D721Med (cell line): ENCODE results near the gene KLHL1.

Experiments
- DNase-seq: peaks from one replicate; pipeline ENCODE4 v3.0.0; 2011; ENCODE audit warnings: low spot score; ENCODE audit not compliant: insufficient read length
- FAIRE-seq: peaks from 2 replicates; lab custom pipeline; 2011; peaks lifted over from hg19 to GRCh38; lab: Jason Lieb, UNC
- CTCF ChIP-seq: IDR thresholded peaks from 2 replicates; pipeline ENCODE4 v1.5.1; 2012; ENCODE audit warnings: mild to moderate bottlenecking, control low read depth; ENCODE audit not compliant: insufficient read depth; ENCODE audit errors: missing control alignments

KLHL1 gene

GRCh38 chr13:69904784-69905183 is 203.5 kb downstream of the KLHL1 start:
- no peak for DNase-seq
- TF ChIP-seq CTCF: no peak
- FAIRE-seq: no peak

- no peak for FAIRE-seq
- TF ChIP-seq CTCF: no peak
- DNase-seq: no peak
These were observed 205.2 kb downstream of the KLHL1 start for GRCh38 chr13:69903081-69903480.

GRCh38 chr13:69882451-69882850 is 225.8 kb downstream of the KLHL1 start:
- DNase-seq (no peak), FAIRE-seq (no peak)
- TF ChIP-seq CTCF: no peak

GRCh38 chr13:69879936-69880335 is 228.3 kb downstream of the KLHL1 start:
- DNase-seq (no peak), FAIRE-seq (no peak)
- TF ChIP-seq CTCF: no peak

GRCh38 chr13:69872321-69873047 is 235.8 kb downstream of the KLHL1 start:
- no peak for DNase-seq
- TF ChIP-seq CTCF: no peak
- no peak for FAIRE-seq

- no peak for FAIRE-seq
- no peak for DNase-seq
- no peak for TF ChIP-seq CTCF
These were observed 241.7 kb downstream of the KLHL1 start for GRCh38 chr13:69866555-69866954.

GRCh38 chr13:69857183-69857821 is 250.9 kb downstream of the KLHL1 start:
- DNase-seq: no peak
- peak; percentile 78 for TF ChIP-seq CTCF
- peak; percentile 79 for FAIRE-seq
